Sigmoid colon (tissue), 4 donors: ENCODE measurements around the gene CYS1.

ENCODE experiments used
- POLR2AphosphoS5 ChIP-seq, 4 donors: sonication (generic); formaldehyde crosslinking; IDR thresholded peaks; one replicate each; pipeline ENCODE4 v1.6.1; 2017; ENCODE audit warnings: antibody characterized with exemption in 4 of 4
- TF ChIP-seq, protein P1 (sequence below), 4 experiments: fragments of 450-650 bp in 3 of 4; fragments of 200-600 bp in 1 of 4; IDR thresholded peaks; one replicate each; pipeline ENCODE4 v1.5.1; 2016 to 2019; ENCODE audit warnings: antibody characterized with exemption in 4 of 4, mild to moderate bottlenecking in 3 of 4, moderate library complexity in 2 of 4

DNA sequence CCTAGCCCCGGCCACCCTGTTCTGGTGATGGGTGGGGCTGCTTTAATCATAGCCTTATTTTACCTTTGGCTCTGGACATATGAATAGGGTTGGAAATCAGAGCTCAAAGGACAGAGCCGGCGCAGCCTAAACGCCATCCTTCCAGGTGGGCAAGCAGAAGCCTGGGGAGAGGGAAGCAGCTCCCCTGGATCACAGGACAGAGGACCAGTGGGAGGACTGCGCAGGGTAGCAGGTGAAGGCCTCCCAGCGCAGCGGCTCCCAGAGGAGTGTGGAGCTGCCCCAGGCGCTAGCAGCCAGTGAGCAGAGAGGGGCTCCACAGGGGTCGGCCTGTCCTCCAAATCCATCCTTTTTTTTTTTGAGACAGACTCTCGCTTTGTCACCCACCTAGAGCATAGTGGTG is 16.4 kb upstream of the CYS1 start:
- TF ChIP-seq, protein P1, sequence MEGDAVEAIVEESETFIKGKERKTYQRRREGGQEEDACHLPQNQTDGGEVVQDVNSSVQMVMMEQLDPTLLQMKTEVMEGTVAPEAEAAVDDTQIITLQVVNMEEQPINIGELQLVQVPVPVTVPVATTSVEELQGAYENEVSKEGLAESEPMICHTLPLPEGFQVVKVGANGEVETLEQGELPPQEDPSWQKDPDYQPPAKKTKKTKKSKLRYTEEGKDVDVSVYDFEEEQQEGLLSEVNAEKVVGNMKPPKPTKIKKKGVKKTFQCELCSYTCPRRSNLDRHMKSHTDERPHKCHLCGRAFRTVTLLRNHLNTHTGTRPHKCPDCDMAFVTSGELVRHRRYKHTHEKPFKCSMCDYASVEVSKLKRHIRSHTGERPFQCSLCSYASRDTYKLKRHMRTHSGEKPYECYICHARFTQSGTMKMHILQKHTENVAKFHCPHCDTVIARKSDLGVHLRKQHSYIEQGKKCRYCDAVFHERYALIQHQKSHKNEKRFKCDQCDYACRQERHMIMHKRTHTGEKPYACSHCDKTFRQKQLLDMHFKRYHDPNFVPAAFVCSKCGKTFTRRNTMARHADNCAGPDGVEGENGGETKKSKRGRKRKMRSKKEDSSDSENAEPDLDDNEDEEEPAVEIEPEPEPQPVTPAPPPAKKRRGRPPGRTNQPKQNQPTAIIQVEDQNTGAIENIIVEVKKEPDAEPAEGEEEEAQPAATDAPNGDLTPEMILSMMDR (IDR thresholded peaks at IDR 0.05): no peak
- TF ChIP-seq POLR2AphosphoS5 (IDR thresholded peaks at IDR 0.05): no peak
